GM12874 (cell line): ENCODE results near the gene GREB1.
A peak's percentile ranks its signal among the peaks of the same experiment; 100 is the strongest.

Source experiments
- TF ChIP-seq, protein P1 (sequence below): IDR thresholded peaks from 2 replicates; pipeline ENCODE4 v1.5.1; 2011; ENCODE audit warnings: low read depth, mild to moderate bottlenecking, control low read depth, low read length, moderate library complexity; ENCODE audit not compliant: insufficient read depth

The GREB1 gene

GRCh38 chr2:11680182-11680900 lies 146.5 kb downstream of the GREB1 start:
- TF ChIP-seq, protein P1, sequence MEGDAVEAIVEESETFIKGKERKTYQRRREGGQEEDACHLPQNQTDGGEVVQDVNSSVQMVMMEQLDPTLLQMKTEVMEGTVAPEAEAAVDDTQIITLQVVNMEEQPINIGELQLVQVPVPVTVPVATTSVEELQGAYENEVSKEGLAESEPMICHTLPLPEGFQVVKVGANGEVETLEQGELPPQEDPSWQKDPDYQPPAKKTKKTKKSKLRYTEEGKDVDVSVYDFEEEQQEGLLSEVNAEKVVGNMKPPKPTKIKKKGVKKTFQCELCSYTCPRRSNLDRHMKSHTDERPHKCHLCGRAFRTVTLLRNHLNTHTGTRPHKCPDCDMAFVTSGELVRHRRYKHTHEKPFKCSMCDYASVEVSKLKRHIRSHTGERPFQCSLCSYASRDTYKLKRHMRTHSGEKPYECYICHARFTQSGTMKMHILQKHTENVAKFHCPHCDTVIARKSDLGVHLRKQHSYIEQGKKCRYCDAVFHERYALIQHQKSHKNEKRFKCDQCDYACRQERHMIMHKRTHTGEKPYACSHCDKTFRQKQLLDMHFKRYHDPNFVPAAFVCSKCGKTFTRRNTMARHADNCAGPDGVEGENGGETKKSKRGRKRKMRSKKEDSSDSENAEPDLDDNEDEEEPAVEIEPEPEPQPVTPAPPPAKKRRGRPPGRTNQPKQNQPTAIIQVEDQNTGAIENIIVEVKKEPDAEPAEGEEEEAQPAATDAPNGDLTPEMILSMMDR: no peak

GRCh38 chr2:11680901-11681721 lies 147.3 kb downstream of the GREB1 start:
- TF ChIP-seq, protein P1: no peak

GRCh38 chr2:11681722-11682589 lies 148.1 kb downstream of the GREB1 start:
- TF ChIP-seq, protein P1: peak; percentile 91

DNA sequence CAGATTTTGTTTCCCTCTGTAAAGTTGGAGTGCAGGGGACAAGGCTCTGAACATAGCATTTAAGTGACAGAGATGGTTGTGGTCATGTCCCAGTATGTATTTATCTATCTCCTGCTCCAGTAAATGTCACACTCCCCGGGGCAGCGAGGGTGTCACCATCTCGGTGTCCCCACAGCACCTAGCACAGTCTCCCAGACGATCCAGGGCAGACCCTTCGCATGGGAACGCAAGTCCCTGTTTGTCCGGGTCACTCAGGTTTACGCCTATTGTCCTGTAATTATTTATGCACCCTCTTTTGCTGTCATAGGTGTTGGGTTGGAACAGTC lies 148.7 kb downstream of the GREB1 start:
- TF ChIP-seq, protein P1: no peak

GRCh38 chr2:11683476-11683875 lies 149.6 kb downstream of the GREB1 start:
- TF ChIP-seq, protein P1: no peak

DNA sequence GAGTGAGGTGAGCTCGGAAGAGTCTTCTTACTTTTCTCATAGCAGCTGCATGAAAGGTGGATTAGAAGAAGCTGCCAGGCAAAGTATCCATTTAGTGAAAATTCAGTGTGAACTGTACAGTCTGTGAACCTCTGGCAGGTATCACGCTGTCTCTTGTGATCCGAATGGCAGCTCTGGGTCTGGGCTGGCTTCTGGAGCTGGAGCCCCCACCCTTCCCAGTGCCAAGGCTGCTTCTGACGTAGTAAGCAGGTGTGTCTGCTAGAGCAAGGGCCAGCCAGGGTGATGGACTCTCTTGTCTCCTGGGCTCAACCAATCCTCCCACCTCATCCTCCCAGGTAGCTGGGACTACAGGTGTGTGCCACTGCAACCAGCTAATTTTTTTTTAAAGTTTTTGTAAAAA lies 150.1 kb downstream of the GREB1 start:
- TF ChIP-seq, protein P1: no peak
